Naive thymus-derived CD4-positive, alpha-beta T cell (primary cell): ENCODE measurements around the gene SLC17A1. TPM values are rescaled to one million over a fixed set of nuclear protein-coding genes. Genes with fewer than 3 reads are reported as not detected.

Source experiments
- ATAC-seq: fragments of 150-1000 bp; cut with Tn5 transposase; 2 replicates; pipeline ENCODE4 v1.10.0; 2021; ENCODE audit warnings: mild to moderate bottlenecking, moderate library complexity
- CTCF ChIA-PET: fragments of 350-600 bp; sonication (Branson Sonifier 250); formaldehyde crosslinking; loops from one replicate; lab custom pipeline; 2021; ENCODE audit warnings: antibody characterized with exemption; lab: Charles Lee
- POLR2A ChIA-PET: fragments of 350-600 bp; sonication (Branson Sonifier 250); formaldehyde crosslinking; loops from one replicate; lab custom pipeline; 2021; ENCODE audit warnings: antibody characterized with exemption, inconsistent platforms; lab: Charles Lee
- DNase-seq, 9 donors: peaks; one replicate each; pipeline versions ENCODE4 v3.0.0 to v3.0.0-alpha.2; 2020 to 2022; ENCODE audit warnings: mixed read lengths in 1 of 9
- H3K27ac ChIP-seq: one replicate; pipeline ENCODE4 v1.7.0; 2013; ENCODE audit warnings: mild to moderate bottlenecking, low read depth, low read length, moderate library complexity
- H3K27me3 ChIP-seq, 2 donors: one replicate each; pipeline ENCODE4 v1.7.0; 2013; ENCODE audit warnings: low read length in 2 of 2, mild to moderate bottlenecking in 2 of 2, moderate library complexity in 2 of 2; ENCODE audit not compliant: control insufficient read depth in 2 of 2, insufficient read depth in 2 of 2
- H3K36me3 ChIP-seq, 3 experiments: 1 replicate in 2 of 3; 2 replicates in 1 of 3; pipeline ENCODE4 v1.7.0; 2013; ENCODE audit warnings: low read length in 3 of 3, mild to moderate bottlenecking in 3 of 3, moderate library complexity in 1 of 3; ENCODE audit not compliant: insufficient read depth in 3 of 3, control insufficient read depth in 2 of 3
- H3K4me1 ChIP-seq, 2 donors: one replicate each; pipeline ENCODE4 v1.7.0; 2013; ENCODE audit warnings: low read length in 2 of 2, mild to moderate bottlenecking in 2 of 2, moderate library complexity in 1 of 2; ENCODE audit not compliant: control insufficient read depth in 2 of 2, insufficient read depth in 2 of 2
- H3K4me3 ChIP-seq: 2 replicates; pipeline ENCODE4 v1.7.0; 2013; ENCODE audit warnings: mild to moderate bottlenecking, low read length
- H3K9me3 ChIP-seq, 3 experiments: 1 replicate in 2 of 3; 2 replicates in 1 of 3; pipeline ENCODE4 v1.7.0; 2013; ENCODE audit warnings: low read length in 3 of 3; ENCODE audit not compliant: control insufficient read depth in 2 of 3
- H3K27ac Mint-ChIP-seq, 9 donors: one replicate each; pipeline ENCODE4 v1.8.0; 2020 to 2022; ENCODE audit warnings: mixed read lengths in 9 of 9, mild to moderate bottlenecking in 8 of 9, moderate library complexity in 5 of 9, inconsistent platforms in 2 of 9
- H3K27me3 Mint-ChIP-seq, 5 donors: one replicate each; pipeline ENCODE4 v1.8.0; 2021 to 2022; ENCODE audit warnings: mixed read lengths in 5 of 5, mild to moderate bottlenecking in 1 of 5
- H3K36me3 Mint-ChIP-seq, 5 donors: one replicate each; pipeline ENCODE4 v1.8.0; 2020 to 2022; ENCODE audit warnings: mixed read lengths in 5 of 5, mild to moderate bottlenecking in 3 of 5, inconsistent platforms in 1 of 5
- H3K4me1 Mint-ChIP-seq, 7 donors: one replicate each; pipeline ENCODE4 v1.8.0; 2020 to 2022; ENCODE audit warnings: mixed read lengths in 7 of 7, mild to moderate bottlenecking in 3 of 7, inconsistent platforms in 1 of 7
- H3K4me3 Mint-ChIP-seq, 10 donors: one replicate each; pipeline ENCODE4 v1.8.0; 2020 to 2022; ENCODE audit warnings: mild to moderate bottlenecking in 10 of 10, mixed read lengths in 10 of 10, moderate library complexity in 6 of 10, inconsistent platforms in 2 of 10
- H3K9me3 Mint-ChIP-seq, 11 donors: one replicate each; pipeline ENCODE4 v1.8.0; 2020 to 2022; ENCODE audit warnings: mixed read lengths in 11 of 11, mild to moderate bottlenecking in 4 of 11, inconsistent platforms in 1 of 11, moderate library complexity in 1 of 11
- intact Hi-C, 2 donors: fragments of 100-400 bp; cut with micrococcal nuclease; formaldehyde crosslinking; loops; one replicate each; pipeline ENCODE4 v1.15.1; 2023
- polyA plus RNA-seq, 2 donors: library from polyadenylated mRNA; unstranded; fragments of 300-500 nt; fragmentation: Illumina TruSeq; gene quantifications; one replicate each; pipeline ENCODE4 v1.2.3, GENCODE V29; 2021
- total RNA-seq, 6 experiments: library from RNA in 5 of 6; stranded (reverse) in 5 of 6; gene quantifications; 1 replicate in 5 of 6; 2 replicates in 1 of 6; pipeline ENCODE4 v1.2.3 and lab custom pipeline; 2021 to 2026

The SLC17A1 gene
- total and polyA plus RNA-seq, 7 experiments from 2014 or later, result not detected

DNA sequence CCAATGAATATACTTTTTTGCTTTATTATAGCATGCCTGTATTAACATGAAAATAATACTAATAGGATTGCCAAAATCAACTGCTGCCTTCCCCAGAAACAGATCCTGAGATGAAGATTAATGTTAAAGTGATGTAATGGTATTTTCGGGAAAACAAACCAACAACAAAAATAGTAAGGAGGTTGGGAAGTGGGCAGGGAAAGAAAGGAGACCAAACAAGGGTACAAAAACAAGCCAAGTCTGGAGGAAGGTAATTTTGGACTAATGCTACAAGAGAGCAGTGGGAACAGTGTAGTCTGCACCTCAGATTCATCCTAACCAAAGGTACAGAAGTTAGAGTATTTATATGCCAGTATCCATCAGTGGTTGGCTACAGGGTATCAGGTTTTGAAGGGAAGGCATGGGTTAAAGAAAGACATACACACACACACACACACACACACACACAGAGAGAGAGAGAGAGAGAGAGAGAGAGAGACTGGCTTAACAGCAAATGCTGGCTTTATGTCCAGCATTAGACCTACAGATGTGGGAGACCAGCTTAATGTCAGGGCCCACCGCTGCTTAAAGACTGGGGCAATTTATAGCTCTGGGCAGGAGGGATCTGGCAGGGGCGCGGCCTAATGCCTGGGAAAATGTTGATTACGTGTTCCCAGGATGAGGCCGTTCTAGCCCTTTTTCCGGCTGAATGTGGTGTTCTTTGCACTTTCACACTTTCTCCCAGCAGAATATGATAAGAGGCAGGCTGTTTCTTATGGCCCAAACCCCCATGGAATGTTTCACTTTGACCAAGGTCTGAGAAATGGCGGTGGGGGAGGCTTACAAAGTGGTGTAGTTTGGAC, 3.8 kb upstream of the SLC17A1 start:
- peaks cover 0 to 2% (median 0%) of the 10 kb centered on the region in 11 donors for H3K9me3 Mint-ChIP-seq
- DNase-seq (no peak), ATAC-seq (no peak)
- H3K27me3 Mint-ChIP-seq, result peaks cover 6 to 21% (median 12%) of the 10 kb centered on the region in 5 donors
- no peaks in the 10 kb centered on the region for H3K9me3 ChIP-seq
- no peak overlapping the region for H3K27ac ChIP-seq
- POLR2A ChIA-PET, result no interaction called here
- intact Hi-C loops, result no loop called here
- H3K4me1 ChIP-seq, result no peaks in the 10 kb centered on the region
- no peaks in the 10 kb centered on the region for H3K4me1 Mint-ChIP-seq
- peaks cover 0 to 2% (median 0%) of the 10 kb centered on the region in 5 donors for H3K36me3 Mint-ChIP-seq
- no peak overlapping the region for H3K4me3 ChIP-seq
- CTCF ChIA-PET, result interaction anchor here (0.7 kb wide), 1 partner anchor 12 kb away, joined by 5 read pairs; no protein-coding TSS in a partner anchor
- no peak overlapping the region for H3K27ac Mint-ChIP-seq
- H3K36me3 ChIP-seq, result no peaks in the 10 kb centered on the region
- H3K4me3 Mint-ChIP-seq, result no peak overlapping the region
- H3K27me3 ChIP-seq, result no peaks in the 10 kb centered on the region

GRCh38 chr6:25834950-25835349, 3.1 kb upstream of the SLC17A1 start:
- Histone ChIP-seq H3K4me3 (no peak overlapping the region), H3K27me3 (no peaks in the 10 kb centered on the region), H3K9me3 (no peaks in the 10 kb centered on the region), H3K4me1 (no peaks in the 10 kb centered on the region), H3K36me3 (no peaks in the 10 kb centered on the region), H3K27ac (no peak overlapping the region)
- Mint-ChIP-seq H3K36me3 (no peaks in the 10 kb centered on the region), H3K27ac (no peak overlapping the region), H3K4me1 (no peaks in the 10 kb centered on the region), H3K4me3 (no peak overlapping the region), H3K27me3 (peaks cover 6 to 21% (median 8%) of the 10 kb centered on the region in 5 donors), H3K9me3 (no peaks in the 10 kb centered on the region)
- intact Hi-C loops, result no loop called here
- ChIA-PET POLR2A (interaction anchor here (0.6 kb wide), 1 partner anchor 96 kb away, joined by 4 read pairs; no protein-coding TSS in a partner anchor), CTCF (no interaction called here)
- ATAC-seq (no peak), DNase-seq (no peak)

DNA sequence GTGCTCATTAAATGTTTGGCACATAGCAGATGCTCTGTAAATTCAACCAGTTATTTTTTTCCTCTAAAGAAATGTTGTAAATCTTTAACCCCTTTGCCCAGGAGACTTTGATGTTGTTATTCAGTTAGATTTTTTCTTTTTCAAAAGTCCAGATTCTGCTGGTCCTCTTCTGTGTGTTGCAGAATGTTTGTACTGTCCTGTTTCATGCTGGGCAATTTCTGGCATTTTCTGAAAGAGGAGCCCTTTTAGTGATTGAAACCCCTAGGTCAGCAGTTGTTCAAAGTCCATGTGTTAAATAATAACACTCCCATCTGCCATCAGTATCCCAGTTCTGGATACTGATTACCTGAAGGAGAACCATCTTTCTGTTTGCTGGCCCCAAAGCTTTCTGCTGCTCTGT, 1.3 kb upstream of the SLC17A1 start:
- H3K4me1 ChIP-seq, result no peaks in the 10 kb centered on the region
- peaks cover 0 to 4% (median 0%) of the 10 kb centered on the region in 7 donors for H3K4me1 Mint-ChIP-seq
- H3K36me3 ChIP-seq, result no peaks in the 10 kb centered on the region
- no peak overlapping the region for H3K4me3 Mint-ChIP-seq
- H3K27ac Mint-ChIP-seq, result no peak overlapping the region
- intact Hi-C loops, result no loop called here
- no peaks in the 10 kb centered on the region for H3K27me3 ChIP-seq
- no peaks in the 10 kb centered on the region for H3K36me3 Mint-ChIP-seq
- peaks cover 5 to 27% (median 9%) of the 10 kb centered on the region in 5 donors for H3K27me3 Mint-ChIP-seq
- CTCF ChIA-PET, result no interaction called here
- no peak overlapping the region for H3K4me3 ChIP-seq
- no peak for DNase-seq
- POLR2A ChIA-PET, result no interaction called here
- H3K9me3 Mint-ChIP-seq, result no peaks in the 10 kb centered on the region
- H3K9me3 ChIP-seq, result no peaks in the 10 kb centered on the region
- ATAC-seq, result no peak
- no peak overlapping the region for H3K27ac ChIP-seq

- ChIA-PET POLR2A (no interaction called here), CTCF (no interaction called here)
- Histone ChIP-seq H3K27ac (no peak overlapping the region), H3K4me1 (no peaks in the 10 kb centered on the region), H3K27me3 (peaks cover 0 to 1% of the 10 kb centered on the region in 2 donors), H3K36me3 (no peaks in the 10 kb centered on the region), H3K9me3 (no peaks in the 10 kb centered on the region), H3K4me3 (no peak overlapping the region)
- Mint-ChIP-seq H3K4me1 (peaks cover 0 to 4% (median 0%) of the 10 kb centered on the region in 7 donors), H3K4me3 (no peak overlapping the region), H3K9me3 (peaks cover 0 to 3% (median 0%) of the 10 kb centered on the region in 11 donors), H3K27ac (no peak overlapping the region), H3K27me3 (peaks cover 8 to 30% (median 13%) of the 10 kb centered on the region in 5 donors), H3K36me3 (peaks cover 0 to 3% (median 0%) of the 10 kb centered on the region in 5 donors)
- DNase-seq (no peak), ATAC-seq (no peak)
- intact Hi-C loops, result no loop called here
Measured at GRCh38 chr6:25832670-25833069, 818 bp upstream of the SLC17A1 start.

- H3K4me1 Mint-ChIP-seq, result peaks cover 0 to 4% (median 0%) of the 10 kb centered on the region in 7 donors
- ChIA-PET POLR2A (no interaction called here), CTCF (no interaction called here)
- H3K9me3 Mint-ChIP-seq, result peaks cover 0 to 3% (median 0%) of the 10 kb centered on the region in 11 donors
- H3K36me3 Mint-ChIP-seq, result peaks cover 0 to 5% (median 0%) of the 10 kb centered on the region in 5 donors
- H3K27me3 Mint-ChIP-seq, result peaks cover 11 to 32% (median 16%) of the 10 kb centered on the region in 5 donors
- no peak overlapping the region for H3K27ac ChIP-seq
- peaks cover 0 to 3% of the 10 kb centered on the region in 2 donors for H3K27me3 ChIP-seq
- intact Hi-C loops, result no loop called here
- H3K4me1 ChIP-seq, result no peaks in the 10 kb centered on the region
- H3K9me3 ChIP-seq, result no peaks in the 10 kb centered on the region
- H3K4me3 ChIP-seq, result no peak overlapping the region
- ATAC-seq (no peak), DNase-seq (no peak)
- H3K4me3 Mint-ChIP-seq, result no peak overlapping the region
- H3K27ac Mint-ChIP-seq, result no peak overlapping the region
- no peaks in the 10 kb centered on the region for H3K36me3 ChIP-seq
Measured at GRCh38 chr6:25832307-25832662, 433 bp upstream of the SLC17A1 start.

GRCh38 chr6:25830458-25830857, 1.4 kb downstream of the SLC17A1 start:
- no peaks in the 10 kb centered on the region for H3K4me1 ChIP-seq
- H3K27ac ChIP-seq, result no peak overlapping the region
- H3K27me3 ChIP-seq, result peaks cover 0 to 3% of the 10 kb centered on the region in 2 donors
- no peaks in the 10 kb centered on the region for H3K9me3 ChIP-seq
- DNase-seq (no peak), ATAC-seq (no peak)
- Mint-ChIP-seq H3K27me3 (peaks cover 19 to 37% (median 28%) of the 10 kb centered on the region in 5 donors), H3K36me3 (peaks cover 0 to 9% (median 0%) of the 10 kb centered on the region in 5 donors), H3K4me1 (peaks cover 0 to 4% (median 0%) of the 10 kb centered on the region in 7 donors), H3K9me3 (peaks cover 0 to 13% (median 5%) of the 10 kb centered on the region in 11 donors), H3K4me3 (no peak overlapping the region), H3K27ac (no peak overlapping the region)
- no peaks in the 10 kb centered on the region for H3K36me3 ChIP-seq
- POLR2A ChIA-PET, result no interaction called here
- CTCF ChIA-PET, result no interaction called here
- intact Hi-C loops, result no loop called here
- H3K4me3 ChIP-seq, result no peak overlapping the region
